DMS 273 treated with DMSO at 0.1 percent for 48 hours (cell line): ENCODE results near the gene OR5B21.

ENCODE experiments used
- DNase-seq: peaks from one replicate; lab custom pipeline; 2025; lab: John Stamatoyannopoulos, UW

The OR5B21 gene

DNA sequence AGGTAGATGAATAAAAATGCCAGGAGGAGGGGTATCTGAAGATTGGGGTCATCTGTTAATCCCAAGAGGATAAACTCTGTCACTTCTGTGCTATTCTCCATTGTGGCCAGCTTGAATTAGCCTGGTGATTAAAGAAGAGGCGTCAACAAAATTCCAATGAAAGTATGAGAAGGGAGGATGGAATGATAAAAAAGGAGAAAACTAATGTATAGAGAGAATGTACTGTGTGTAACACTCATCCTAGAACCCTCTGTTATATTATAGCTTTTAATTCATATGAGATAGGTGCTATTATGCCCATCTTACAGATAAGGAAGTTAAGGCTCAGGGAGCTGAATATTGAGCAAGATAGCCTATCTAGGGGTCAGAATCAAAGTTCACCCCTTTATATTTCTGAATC lies at the start of gene OR5B21:
Gene OR5B21 (minus strand): TSS at position 101 of the 400 bp plus-strand sequence. CDS start 0 bp downstream, at position 101.
- DNase-seq, result no peak

DNA sequence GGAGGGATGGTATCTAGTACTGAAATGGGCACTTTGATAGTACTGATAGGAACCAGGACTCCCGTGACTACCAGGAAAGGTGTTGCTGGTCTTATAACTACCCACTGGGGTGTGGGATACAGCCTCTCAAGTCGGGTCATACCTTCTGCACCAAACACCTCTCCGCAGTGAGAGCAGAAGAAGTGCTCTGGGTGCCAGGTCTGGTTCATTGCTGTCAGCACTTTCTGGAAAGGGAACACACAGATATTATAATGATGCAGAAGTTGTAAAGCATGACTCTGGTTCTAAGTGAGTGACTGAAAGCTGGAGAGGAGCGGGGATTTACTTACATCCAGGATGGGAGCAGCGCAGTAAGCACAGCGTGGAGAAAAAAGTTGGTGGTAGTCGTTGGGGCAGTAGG lies 41.7 kb upstream of the OR5B21 start:
- DNase-seq, result no peak

DNA sequence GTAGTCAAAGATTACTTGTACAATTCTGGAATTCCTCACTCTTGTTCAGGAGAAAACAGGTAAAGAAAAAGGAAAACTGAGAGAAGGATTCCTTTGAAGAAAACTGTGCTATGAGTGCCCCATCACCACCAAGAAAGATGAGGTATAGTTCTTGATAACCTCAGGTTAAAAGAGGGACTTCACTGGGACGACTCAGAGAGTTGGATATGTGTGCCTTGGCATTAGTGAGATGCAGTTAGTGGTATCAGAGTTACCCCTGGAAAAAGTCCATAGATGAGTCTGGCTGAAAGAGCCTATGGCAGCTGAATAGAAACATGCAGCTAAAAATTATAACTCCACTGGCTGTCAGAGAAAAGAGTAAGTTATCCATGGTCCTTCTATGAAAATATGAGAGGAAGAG lies 38.9 kb upstream of the OR5B21 start:
- DNase-seq, result no peak

DNA sequence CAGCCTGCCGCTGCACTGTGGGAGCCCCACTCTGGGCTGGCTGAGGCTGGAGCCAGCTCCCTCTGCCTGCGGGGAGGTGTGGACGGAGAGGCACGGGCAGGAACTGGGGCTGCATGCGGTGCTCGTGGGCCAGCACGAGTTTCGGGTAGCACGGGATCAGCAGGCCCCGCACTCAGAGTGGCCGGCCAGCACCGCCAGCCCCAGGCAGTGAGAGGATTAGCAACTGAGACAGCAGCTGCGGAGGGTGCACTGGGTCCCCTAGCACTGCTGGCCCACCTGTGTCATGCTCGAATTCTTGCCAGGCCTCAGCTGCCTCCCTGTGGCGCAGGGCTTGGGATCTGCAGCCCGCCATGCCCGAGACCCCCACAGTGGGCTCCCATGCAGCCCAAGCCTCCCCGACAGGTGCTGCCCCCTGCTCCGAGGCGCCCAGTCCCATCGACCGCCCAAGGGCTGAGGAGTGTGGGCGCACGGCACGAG lies 24.0 kb upstream of the OR5B21 start:
- no peak for DNase-seq

DNA sequence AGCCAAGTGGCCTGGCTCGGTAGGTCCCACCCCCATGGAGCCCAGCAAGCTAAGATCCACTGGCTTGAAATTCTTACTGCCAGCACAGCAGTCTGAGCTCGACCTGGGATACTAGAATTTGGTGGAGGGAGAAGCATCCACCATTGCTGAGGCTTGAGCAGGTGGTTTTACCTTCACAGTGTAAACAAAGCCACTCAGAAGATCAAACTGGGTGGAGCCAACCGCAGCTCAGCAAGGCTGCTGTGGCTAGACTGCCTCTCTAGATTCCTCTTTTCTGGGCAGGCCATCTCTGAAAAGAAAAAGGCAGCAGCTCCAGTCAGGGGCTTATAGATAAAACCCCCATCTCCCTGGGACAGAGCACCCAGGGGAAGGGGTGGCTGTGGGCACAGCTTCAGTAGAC lies 22.3 kb upstream of the OR5B21 start:
- no peak for DNase-seq

DNA sequence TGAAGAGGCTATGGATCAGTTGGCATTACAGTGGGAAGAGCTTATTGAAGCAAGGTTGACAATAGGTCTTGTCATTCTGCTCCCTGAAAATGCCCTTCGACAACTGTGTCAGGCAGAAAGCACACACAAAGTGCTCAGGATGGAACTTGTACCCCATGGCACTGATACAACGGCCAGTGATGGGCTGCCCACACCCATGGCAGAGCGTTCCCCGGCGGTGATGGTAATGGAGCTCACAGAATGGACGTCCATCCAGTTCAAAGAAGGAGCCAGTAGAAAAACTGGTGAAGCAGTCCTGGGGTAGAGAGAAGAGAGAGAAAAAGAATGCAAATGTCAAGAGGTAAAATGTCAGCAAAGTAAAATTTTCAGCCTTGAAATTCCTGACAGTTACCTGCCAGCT lies 19.5 kb upstream of the OR5B21 start:
- no peak for DNase-seq

DNA sequence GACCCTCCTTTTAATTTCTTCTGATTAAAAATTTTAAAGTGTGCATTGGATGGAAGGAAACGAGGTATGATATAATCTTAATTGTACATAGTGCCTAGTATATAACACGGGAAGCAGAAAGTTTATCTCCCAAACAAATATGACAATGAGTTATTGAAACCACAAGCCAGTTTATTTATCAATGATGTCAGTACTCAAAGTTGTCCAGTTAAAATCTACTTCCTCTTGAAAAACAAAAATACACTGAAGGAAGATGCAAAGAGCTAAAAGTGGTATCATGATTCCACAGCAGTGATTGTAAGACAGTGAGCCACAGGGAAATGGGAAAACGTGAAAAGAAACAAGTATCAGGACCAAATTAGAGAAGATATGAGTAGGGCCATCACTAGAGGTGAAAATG lies 18.8 kb upstream of the OR5B21 start:
- DNase-seq, result no peak

DNA sequence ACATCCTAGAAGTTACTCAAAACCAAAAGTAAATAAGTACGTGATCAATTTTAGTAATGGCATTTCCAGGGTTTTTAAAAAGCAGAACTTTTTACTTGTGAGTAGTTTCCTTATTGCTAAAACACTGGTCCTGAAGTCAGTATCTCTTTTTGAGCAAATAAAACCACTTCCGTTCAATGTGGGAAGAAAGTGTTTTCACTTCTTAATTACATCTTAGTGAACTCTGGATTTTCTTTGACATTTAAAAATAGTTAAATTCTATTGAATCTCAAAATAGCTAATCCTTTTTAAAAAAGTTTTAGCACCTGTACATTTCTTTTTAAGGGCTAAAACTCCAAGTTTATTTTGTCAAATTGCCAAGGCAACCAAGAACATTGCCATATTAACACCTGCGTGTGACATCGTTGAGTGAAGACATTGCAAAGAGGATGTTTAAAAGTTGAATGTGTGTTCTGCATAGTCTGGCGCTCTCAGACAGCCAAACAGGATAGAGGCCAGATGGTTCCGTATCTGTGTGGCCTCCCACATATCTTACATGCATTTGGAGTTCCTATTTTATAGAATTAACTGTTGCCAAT lies 17.2 kb upstream of the OR5B21 start:
- DNase-seq, result no peak

DNA sequence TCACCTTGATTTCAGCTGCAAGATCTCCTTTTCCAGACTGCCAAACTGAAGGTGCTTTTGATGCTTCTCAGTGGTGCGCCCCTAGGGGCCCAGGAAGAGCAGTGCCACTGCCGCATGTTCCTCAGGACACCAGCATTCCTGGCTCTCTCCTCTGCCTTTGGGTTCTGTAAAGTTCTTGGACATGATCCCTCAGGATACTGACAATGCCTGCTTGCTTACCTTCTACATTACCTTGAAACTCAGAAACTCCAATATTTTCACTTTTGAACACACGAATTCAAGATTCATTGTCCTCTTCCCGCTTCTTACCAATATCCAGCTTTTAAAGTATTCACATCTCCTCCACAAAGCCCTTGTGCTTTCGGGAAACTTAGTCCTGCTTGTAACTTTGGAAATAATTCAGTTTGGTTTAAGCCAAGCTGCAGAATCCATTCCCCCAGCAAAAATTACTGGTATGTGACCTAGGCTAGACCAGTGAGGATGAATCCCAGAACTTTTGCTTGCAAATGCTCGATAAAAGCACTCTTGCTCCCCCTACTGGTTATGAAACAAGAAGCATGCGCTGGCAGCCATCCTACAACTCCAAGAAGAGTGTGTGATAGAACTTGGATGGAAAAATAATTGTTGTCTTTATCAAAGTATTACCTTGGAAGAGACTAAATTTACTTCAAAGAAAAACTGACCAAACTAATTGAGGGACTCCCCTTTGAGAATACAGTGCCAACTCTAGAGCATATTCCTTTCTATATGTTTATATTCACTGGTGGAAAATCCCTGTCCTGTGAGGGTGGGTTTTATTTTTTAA lies 16.5 kb upstream of the OR5B21 start:
- peak; percentile 9 for DNase-seq

DNA sequence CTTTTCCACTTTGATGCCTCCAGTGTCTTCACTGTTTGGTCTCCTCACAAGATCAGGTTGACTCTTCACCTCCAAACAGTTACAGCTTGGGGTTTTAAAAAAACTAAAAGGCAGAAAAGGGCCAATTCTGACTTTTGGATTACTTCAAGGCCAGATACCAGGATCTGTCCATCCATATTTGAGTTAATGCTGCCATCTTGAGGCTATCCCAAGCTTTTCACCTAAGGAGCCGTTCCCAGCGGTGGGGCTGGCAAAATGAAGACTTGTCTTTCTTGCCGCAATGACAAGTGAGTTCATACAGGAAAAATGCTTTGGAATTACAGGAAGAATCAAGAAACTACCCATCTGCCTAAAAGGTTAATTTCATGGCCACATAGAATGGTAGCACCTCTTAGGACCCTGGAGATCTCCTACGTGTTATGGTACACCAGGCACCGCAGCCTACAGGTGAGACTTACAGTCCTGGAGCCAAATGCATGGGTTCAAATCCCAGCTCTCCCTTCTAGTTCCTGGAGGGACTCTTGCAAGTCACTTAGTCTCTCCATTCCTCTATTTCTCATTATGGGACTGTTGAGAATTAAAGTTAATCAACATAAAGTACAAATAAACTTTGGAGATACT lies 6.0 kb upstream of the OR5B21 start:
- no peak for DNase-seq

DNA sequence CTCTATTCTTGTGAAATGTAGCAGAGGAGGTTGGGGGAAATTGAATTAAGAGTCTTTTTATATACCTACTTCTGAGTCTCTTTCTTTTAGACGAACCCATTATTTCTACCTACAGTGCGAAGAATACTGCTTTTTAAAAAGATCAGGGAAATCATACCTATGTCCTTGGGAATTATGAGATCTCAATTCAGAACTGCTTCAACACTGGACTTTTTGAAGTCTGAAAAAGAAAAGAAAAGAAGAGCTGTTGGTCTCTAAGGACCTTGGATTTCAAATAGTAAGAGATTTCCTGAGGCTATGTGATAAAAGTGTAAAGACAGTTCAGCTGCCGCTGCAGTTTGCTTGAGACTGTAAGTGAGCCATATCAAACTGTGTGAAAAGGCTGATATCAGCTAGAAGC lies 3.7 kb upstream of the OR5B21 start:
- no peak for DNase-seq

DNA sequence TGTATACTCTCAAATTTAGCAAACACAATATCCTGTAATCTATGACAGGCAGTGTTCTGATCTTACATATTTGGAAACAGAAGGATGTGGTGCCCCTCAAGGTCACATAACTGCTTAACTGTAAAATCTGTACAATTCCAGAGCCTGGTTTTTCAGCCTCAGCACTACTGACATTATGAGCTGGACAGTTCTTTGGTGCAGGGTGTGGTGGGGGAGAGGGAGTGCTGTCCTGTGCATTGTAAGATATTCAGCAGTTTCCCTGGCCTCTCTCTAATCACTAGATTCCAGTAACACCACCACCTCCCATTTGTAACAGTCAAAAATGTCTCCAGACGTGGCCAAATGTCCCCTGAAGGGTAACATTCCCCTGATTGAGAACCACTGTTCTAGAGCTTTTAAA lies 1.8 kb upstream of the OR5B21 start:
- no peak for DNase-seq

DNA sequence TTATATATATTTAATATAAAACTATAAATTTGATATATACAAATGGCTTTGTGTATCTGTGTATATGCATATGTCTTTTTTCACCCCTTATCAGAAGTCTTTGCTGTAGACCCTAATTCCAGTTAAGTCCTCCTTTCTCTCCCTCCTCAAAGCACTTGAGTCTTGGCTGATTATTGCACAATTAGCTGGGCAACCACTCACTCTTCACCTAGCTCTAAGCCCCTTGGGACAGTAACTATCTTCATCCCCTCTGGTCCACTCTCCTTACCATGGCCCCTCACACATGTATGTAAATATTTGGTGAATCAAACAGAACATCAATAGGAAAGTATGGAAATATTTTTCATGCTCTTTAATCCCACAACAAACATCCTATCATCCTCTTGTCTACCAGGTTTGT lies 909 bp upstream of the OR5B21 start:
- no peak for DNase-seq

DNA sequence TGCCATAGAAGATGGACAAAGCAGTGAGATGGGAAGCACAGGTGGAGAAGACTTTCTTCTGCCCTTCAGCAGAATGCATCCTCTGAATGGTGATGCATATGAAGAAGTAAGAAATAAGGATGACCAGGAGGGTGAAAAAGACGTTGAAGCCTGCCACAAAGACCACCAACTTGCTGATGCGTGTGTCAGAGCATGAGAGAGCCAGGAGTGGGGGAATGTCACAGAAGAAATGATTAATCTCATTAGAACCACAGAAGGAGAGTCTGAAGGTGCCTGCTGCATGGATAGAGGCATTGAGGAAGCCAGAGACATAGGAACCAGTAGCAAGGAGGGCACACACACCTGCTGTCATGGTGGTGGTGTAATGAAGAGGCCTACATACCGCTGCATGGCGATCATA lies 550 bp downstream of the OR5B21 start:
- DNase-seq, result no peak

DNA sequence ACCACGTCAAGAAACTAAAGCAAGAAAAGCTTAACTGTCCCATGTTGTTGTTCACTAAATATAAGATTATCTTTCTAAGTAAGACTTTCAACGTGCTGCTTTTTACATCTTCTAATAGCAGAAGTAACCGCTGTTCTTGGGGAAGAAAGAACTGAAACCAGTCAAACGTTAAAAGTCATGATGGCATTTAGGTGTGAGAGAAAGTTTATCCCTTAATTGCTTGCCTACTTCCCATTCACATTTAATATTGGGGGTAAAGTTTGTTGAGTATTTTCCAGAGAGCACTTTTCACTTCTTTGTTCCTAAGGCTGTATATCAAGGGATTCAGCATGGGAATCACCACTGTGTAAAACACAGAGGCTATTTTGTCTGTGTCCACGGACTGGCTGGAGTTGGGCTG lies 970 bp downstream of the OR5B21 start:
- DNase-seq, result no peak

DNA sequence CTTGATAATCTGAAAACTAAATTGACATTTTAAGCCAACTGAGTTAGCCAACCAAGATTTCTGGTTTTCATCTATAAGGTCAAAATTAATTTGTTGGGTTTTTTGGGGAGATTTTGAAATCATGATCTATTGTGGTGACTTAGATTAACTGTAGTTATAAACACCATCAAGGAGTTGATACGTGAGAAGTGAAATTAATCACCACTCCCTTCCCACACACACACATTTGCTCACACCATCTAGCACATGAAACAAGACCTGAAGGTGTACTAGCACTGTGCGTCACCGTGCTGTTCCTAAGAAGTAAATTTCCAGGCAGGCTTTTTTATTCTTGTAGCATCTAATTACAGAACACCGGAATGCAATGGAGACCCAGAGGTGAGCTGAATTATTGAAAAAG lies 2.1 kb downstream of the OR5B21 start:
- DNase-seq, result no peak

DNA sequence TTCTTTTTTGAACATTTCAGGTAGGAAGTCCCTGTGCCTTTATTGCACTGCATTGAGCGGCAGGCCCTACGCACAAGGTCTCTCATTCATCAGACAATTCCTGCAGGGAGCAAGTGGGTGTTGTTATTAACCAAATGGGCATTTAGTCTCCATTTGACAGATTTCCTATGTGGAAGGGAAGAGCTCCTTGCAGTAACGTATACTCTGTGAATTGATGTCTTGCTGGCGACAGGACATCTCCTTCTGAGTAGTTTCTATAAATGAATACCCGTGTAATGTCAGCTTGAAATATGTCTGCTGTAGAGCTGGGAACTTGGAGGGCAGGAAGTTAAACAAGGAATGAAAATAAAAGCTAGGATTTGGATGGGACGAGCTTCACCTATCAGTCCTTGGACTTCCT lies 3.7 kb downstream of the OR5B21 start:
- DNase-seq, result no peak

DNA sequence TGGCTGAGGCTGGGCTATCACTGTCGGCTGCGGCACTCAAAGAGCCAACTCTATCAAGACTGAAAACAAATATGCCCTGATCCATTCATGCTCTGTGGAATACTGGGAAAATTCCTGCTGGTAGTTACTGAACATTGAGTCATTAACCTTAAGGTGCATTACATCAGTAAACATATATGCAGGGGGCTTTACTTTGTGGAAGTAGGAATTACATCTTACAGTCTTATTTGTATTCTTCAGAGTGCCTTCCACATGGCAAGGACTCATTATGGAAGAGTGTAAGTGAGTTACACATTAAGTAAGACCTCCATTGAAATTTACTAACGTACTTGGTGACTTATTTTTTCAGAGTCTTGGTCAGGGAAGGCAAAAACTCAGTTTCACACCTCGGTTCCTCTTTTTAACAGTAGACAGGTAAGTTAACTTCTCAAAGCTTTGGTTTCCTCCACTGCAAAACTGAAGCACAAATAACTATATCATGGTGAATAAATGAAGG lies 4.5 kb downstream of the OR5B21 start:
- DNase-seq, result no peak

DNA sequence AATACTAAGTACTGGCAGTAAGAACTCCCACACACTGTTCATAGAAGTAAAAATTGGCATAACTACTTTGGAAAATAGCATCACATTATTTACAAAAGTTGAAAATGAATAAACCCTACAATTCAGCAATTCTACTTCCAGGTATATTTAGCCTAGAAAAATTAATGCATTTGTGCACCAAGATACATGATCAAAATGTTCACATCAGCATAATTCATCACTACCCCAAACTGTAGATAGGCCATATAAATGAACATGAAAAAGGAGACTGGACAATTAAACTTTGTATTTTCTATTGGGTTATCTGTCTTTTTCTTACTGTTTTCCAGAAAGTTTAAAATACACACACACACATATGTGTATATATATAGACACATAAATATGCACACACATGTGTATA lies 5.9 kb downstream of the OR5B21 start:
- DNase-seq, result no peak

DNA sequence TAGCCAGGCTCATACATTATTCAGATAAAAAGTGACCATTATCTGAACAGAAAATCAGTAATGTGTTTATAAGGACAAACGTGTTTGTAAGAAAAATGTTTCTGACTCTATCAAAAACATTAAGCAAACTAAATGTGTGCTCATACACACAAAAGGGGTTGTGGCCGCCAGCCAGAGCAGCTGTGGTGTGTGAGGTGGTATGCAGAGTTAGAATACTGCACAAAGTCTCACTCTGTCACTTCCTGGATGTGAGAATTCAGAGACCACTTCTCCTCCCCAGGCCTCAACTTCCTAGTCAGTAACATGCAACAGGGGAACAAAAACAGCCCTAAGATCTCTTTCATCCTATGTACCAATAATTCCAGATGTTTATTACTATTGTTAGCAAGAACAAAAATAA lies 9.4 kb downstream of the OR5B21 start:
- no peak for DNase-seq

DNA sequence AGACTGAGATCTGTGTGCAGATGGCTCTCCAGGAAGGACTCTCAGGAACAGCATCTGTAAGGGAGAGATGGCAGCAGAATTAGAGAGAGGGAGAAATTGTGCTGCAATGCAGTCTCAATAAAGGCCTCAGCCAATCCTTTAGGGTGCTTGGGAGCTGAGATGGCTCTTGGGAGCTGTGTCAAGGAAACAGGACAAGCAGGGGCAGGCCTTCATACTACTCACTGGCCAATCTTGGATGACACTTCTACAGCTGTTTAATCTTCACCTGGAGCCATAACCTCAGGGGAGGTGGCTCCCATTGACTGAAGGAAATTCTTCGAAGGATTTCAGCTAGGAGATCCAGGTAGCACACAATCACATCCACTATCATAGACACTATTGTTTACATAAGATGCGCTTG lies 10.0 kb downstream of the OR5B21 start:
- DNase-seq, result no peak

DNA sequence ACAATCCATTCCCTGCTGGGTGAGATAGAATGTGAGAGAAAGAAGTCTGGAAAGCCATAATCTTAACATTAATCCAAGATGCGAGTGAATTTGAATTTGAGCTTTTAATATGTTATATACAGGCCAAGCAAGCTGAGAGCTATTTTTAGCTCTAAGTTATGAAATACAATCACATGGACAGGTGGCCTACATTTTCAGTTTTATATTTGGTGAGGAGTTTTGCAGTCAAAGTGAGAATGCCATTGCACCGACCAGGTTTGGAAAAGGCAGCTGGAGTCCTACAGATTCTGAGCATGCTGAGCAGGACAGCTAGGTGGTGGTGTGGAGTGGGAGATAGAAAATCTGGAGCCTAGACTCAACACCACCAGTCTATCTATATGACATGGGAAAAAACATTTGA lies 12.0 kb downstream of the OR5B21 start:
- DNase-seq, result no peak

DNA sequence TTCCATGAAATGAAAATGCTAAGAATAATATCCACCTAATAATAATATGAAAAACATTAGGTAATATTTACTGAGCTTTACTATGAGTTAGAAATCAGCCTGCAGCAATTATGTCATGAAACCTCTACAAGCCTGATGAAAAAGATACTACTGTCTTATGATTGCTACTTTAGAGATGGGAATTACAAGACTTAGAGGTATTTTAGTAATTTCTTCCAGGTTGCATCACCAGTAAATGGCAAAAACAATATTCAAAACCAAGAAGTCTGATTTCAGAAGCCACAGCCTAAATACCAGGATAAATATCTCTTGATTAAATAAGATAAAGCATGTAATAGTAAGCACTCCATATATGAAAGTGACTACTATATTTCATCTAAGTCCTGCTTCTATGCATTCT lies 13.8 kb downstream of the OR5B21 start:
- no peak for DNase-seq
